ENCODE results near the gene SGTA.

SGTA gene

GRCh38 chr19:2810141-2811091, 27.3 kb upstream of the SGTA start:
- DNase-seq (ENCODE audit: low read depth in 2 of 2) = no peak

- no peak for DNase-seq (ENCODE audit: low read depth in 2 of 2)
These were observed 26.5 kb upstream of the SGTA start for GRCh38 chr19:2809387-2810140.

DNA sequence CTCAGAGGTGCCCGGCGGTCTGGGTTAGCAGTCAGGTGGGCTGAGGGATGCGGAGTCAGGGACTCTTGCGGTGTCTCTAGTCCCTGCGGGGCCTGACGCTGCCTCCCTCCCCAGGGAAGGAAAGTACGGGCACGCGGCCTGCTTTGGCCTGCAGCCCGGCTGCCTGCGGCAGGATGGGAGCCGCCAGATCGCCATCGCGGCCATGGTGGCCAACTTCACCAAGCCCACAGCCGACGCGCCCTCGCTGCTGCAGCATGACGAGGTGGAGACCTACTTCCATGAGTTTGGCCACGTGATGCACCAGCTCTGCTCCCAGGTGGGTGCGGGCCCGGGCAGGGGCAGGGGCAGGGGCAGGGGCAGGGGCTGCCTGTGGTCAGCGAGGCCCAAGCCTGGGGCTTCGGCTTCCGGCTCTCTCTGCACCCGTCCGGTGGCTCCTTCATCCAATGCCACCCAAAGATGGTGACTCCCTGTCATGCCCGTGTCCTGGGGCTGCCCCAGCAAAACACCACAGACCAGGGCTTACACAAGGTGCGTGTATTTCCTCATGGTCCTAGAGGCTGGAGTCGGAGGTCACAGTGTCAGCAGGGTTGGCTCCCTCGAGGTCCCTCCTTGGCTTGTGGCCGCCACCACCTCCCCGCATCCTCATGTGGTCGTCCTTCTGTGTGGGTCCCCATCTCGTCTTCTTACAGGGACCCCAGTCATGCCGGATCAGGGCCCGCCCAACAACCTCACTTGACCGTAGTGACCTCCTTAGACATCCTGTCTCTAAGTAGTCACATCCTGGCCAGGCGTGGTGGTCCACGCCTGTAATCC, 25.3 kb upstream of the SGTA start:
- DNase-seq (ENCODE audit: low read depth in 2 of 2) = no peak

GRCh38 chr19:2807379-2808128, 24.5 kb upstream of the SGTA start:
- no peak for DNase-seq (ENCODE audit: low read depth in 2 of 2)

GRCh38 chr19:2806736-2807378, 23.8 kb upstream of the SGTA start:
- no peak for DNase-seq (ENCODE audit: low read depth in 2 of 2)

- no peak for DNase-seq (ENCODE audit: low read depth in 2 of 2)
These were observed 23.0 kb upstream of the SGTA start for GRCh38 chr19:2805991-2806649.

DNA sequence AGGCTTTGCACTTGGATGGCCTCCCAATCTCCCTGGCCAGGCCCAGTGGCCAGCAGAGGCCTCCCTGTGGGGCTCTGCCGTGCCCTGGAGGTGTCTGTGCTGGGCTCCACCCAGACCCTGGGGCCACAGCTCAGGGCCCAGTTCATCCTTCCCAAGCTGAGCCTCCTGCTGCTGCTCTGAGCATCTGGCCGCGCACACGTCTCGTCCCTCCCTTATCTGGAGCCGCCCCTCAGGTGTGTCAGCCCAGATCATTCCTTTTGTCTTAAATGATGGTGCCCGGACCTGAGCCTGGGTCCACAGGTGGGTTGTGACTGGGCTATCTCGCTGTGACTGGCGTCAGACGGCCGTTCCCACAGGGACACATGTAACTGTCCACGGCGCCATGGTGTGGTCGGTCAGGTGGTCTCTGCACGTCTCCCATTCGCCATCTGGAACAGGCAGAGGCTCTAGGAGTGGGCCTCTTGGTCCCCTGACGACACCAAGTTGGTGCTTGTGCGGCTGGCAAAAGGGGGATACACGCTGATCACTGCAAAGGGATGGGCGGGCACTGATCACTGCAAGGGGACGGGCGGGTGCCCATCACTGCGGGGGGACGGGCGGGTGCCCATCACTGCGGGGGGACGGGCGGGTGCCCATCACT, 22.3 kb upstream of the SGTA start:
- DNase-seq (ENCODE audit: low read depth in 2 of 2) = no peak

DNA sequence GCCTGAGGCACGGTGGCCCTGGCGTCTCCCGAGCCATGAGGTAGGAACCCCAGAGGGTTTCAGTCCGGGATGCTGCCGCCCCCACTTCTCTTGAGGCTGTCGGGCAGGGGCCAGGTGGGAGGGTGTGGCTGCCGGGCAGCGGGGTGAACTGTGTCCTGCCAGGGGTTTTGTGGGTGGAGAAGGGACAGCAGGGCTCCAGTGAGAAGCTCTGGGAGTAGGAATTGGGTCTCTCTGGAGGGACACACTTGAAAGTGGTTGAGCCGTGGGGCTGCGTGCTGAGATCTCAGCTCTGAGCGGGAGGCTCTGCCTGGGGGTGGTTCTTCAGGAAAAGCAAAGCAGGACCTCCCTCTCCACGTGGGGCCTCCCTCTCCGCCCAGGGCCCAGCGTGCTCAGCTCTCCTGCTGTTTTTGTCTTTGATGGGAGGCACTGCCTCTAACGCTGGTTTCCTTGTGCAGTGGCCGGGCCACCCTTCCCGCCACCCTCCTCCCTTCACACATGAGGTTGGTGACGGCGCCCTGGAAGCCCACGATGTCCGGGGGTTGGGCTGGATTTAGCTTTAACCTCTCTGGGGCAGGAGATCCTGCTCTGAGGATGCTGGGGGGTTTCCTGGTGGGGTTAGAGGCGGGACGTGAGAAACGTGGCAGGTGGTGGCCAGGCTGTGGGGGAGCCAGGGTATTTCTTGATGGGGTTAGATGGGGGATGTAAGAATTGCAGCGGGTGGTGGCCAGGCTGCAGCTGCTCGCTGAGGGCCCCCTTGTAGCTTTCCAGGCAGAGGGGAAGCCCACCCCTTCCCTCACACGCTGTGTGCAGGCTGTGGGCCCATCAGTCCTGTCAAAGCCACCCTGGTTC, 21.3 kb upstream of the SGTA start:
- no peak for DNase-seq (ENCODE audit: low read depth in 2 of 2)

DNA sequence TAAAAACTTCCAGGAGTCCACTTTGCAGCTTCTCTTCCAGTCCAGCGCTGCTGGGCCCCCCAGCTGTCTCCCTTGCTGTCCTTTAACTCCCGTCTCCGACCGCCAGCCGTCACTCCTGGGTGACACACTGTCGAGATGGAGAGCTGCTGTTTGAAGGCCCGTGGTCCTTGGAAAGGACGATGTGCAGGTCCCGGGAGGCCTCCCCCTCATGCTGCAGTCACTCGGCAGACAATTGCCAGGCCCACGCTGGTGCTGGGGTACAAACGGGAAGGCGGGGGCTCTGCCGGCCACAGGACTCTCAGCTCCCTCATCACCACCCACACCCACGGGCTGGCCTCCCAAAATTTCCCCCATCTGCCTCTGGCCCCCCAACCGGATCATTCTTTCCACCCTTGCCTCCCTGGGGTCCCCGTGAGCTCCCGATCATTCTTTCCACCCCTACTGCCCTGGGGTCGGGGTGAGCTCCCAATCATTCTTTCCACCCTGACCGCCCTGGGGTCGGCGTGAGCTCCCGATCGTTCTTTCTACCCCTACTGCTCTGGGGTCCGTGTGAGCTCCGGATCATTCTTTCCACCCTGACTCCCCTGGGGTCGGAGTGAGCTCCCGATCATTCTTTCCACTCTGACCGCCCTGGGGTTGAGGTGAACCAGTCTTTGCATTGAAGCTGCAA, 20.5 kb upstream of the SGTA start:
- no peak for DNase-seq (ENCODE audit: low read depth in 2 of 2)

GRCh38 chr19:2802826-2803225, 19.8 kb upstream of the SGTA start:
- DNase-seq (ENCODE audit: low read depth in 2 of 2) = no peak

GRCh38 chr19:2800506-2800905, 17.4 kb upstream of the SGTA start:
- no peak for DNase-seq (ENCODE audit: low read depth in 2 of 2)

- no peak for DNase-seq (ENCODE audit: low read depth in 2 of 2)
These were observed 16.4 kb upstream of the SGTA start for GRCh38 chr19:2799273-2800020.

DNA sequence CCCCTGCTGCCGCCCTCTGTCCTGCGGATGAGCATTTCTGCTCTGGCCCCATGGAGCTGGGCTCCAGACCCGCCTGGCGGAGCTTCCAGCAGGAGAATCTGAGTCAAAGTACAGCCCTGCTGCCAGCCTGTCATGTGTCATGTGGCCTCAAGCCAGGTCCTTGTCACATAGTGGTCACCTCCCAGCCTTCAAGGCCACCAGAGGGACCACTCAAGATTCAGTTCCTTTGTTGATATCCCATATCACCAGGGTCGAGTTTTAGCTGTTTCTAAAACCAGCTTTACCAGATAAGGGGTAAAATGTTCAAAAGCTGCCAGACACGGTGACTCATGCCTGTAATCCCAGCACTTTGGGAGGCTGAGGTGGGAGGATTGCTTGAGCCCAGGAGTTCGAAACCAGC, 15.7 kb upstream of the SGTA start:
- DNase-seq (ENCODE audit: low read depth in 2 of 2) = no peak

- no peak for DNase-seq (ENCODE audit: low read depth in 2 of 2)
These were observed 15.1 kb upstream of the SGTA start for GRCh38 chr19:2798158-2798685.

GRCh38 chr19:2797280-2797679, 14.2 kb upstream of the SGTA start:
- DNase-seq (ENCODE audit: low read depth in 2 of 2) = no peak

DNA sequence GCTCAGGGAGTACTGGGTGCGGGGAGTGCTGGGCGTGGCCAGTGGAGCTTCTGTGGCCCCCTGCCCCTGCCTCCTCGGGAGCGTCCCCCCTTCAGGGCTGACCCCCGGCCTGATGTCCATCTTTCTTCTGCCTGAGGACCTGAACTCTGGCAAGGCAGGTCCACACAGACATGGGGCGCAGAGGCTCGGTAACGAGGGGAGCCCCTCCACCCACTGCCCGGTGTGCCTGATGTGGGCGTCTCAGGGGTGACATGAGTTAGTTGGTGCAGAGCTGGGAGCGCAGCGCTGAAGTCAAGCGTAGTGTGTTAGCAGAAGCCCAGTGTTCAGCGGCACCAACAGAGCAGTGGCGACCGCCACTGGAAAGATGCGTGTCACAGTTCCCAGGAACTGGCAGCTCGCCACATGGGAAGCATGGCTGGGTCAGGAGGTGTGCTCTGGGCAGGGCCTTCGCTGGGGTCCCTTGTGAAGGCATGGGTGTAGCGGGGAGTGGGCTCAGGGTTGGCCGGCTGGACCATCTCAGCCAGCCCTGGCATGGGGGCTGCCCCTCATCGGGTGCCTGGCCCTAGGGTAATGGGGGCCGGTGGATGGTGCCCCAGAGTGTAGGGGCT, 13.7 kb upstream of the SGTA start:
- DNase-seq (ENCODE audit: low read depth in 2 of 2) = no peak

All from fibroblast of skin of left biceps (primary cell).